Mammary epithelial cell (primary cell): ENCODE data around the gene RPA3.

Experiments
- CTCF ChIP-seq, 2 donors: IDR thresholded peaks in 1 of 2; conservative IDR thresholded peaks in 1 of 2; 2 replicates each; pipeline ENCODE4 v1.5.1; 2011 to 2012; ENCODE audit warnings: inconsistent platforms in 2 of 2, low read length in 2 of 2, mild to moderate bottlenecking in 2 of 2, control low read depth in 1 of 2, low read depth in 1 of 2; ENCODE audit not compliant: insufficient read depth in 1 of 2; ENCODE audit errors: extremely low read depth in 1 of 2
- EZH2 ChIP-seq: IDR thresholded peaks from 2 replicates; pipeline ENCODE4 v1.6.1; 2012; ENCODE audit warnings: low read length, inconsistent platforms, borderline replicate concordance

GRCh38 chr7:7664291-7664690 is 54.1 kb downstream of the RPA3 start:
- TF ChIP-seq CTCF (conservative IDR thresholded peaks at IDR 0.05 in 1 of 2, IDR thresholded peaks at IDR 0.05 in 1 of 2; ENCODE audit: extremely low read depth in 1 of 2, insufficient read depth in 1 of 2, low read depth in 1 of 2, low read length in 2 of 2): no peak
- no peak for TF ChIP-seq EZH2
